ENCODE measurements around the gene OR2K2. TPM values are rescaled to one million over a fixed set of nuclear protein-coding genes. Genes with fewer than 3 reads are reported as not detected.
"Not testable (repeated sequence)": the region's sequence is repeated elsewhere in the genome, so short reads cannot be mapped to it uniquely, and the experiment has no call there.

OR2K2 gene
- total and polyA plus RNA-seq, 4 donors: 0.15 TPM; not detected in 3

DNA sequence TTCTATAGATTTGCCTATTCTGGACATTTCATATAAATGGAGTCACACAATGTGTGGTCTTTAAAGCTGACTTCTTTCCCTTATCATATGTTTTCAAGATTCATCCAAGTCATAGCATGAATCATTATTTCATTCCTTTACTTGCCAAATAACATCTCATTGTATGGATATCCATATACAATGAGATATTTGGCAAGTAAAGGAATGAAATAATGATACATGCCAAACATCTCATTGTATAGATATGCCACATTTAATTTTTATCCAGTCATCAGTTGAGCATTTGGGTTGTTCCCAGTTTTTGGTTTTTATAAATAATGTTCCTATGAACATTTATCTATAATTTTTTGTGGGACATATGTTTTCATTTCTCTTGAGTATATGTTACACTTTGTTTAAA is 20.5 kb upstream of the OR2K2 start:
- H3K9me3 ChIP-seq (ENCODE audit: control insufficient read depth, insufficient read depth, low read length): no peaks in the 10 kb centered on the region
- no peaks in the 10 kb centered on the region for H3K36me3 ChIP-seq (ENCODE audit: control insufficient read depth, insufficient read depth, low read length)
- H3K4me3 ChIP-seq (ENCODE audit: low read depth, low read length): no peak overlapping the region
- no peak overlapping the region for H3K27ac ChIP-seq (ENCODE audit: low read depth, low read length)
- H3K27me3 ChIP-seq (ENCODE audit: control insufficient read depth, insufficient read depth, low read length): no peaks in the 10 kb centered on the region
- DNase-seq (ENCODE audit: low read depth in 4 of 6, low spot score in 6 of 6): no peak
- no peaks in the 10 kb centered on the region for H3K4me1 ChIP-seq (ENCODE audit: control insufficient read depth, insufficient read depth, low read length)

DNA sequence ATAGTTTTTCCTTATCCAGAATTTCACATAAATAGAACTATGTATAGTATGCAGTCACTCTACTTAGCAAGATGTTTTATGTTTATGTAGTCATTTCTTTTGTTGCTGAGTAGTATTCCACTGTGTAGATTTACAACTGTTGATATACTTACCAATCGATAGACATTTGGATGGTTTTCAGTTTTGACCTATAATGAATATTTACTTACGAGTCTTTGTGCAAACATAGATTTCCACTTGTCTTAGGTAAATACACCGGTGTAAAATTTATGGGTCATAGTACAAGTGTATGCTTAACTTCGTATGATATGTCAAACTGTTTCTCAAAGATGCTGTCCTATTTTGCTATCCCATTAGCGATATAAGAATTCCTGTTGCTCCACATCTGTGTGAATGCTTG is 19.7 kb upstream of the OR2K2 start:
- Histone ChIP-seq H3K4me1 (ENCODE audit: control insufficient read depth, insufficient read depth, low read length) (no peaks in the 10 kb centered on the region), H3K36me3 (ENCODE audit: control insufficient read depth, insufficient read depth, low read length) (no peaks in the 10 kb centered on the region), H3K27ac (ENCODE audit: low read depth, low read length) (no peak overlapping the region), H3K4me3 (ENCODE audit: low read depth, low read length) (no peak overlapping the region), H3K27me3 (ENCODE audit: control insufficient read depth, insufficient read depth, low read length) (no peaks in the 10 kb centered on the region), H3K9me3 (ENCODE audit: control insufficient read depth, insufficient read depth, low read length) (no peaks in the 10 kb centered on the region)
- DNase-seq (ENCODE audit: low read depth in 4 of 6, low spot score in 6 of 6): no peak
- no CpG with 5 or more reads among the region's 5 CpGs for WGBS (ENCODE audit: insufficient coverage)

DNA sequence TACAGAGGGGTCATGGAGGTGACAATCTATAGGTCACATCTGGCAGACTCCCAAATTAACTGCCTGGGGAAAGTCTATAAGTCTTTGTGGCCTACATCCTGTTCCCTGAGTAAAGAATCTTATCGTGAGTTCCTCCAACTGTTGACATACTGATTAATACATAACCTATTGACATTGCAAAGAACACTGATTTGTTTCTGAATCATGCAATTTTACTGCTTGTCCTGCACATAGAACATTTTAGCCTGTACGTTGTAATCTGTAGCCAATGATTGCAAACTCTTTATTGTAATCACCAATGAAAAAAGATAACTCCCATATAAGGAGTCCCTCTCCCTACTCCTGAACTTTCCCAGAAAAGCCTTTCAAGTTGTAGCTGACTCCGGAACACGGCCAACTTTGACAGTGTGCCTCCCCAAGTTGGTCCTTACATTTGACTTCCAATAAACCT is 18.8 kb upstream of the OR2K2 start:
- Histone ChIP-seq H3K9me3 (ENCODE audit: control insufficient read depth, insufficient read depth, low read length) (no peaks in the 10 kb centered on the region), H3K36me3 (ENCODE audit: control insufficient read depth, insufficient read depth, low read length) (no peaks in the 10 kb centered on the region), H3K27me3 (ENCODE audit: control insufficient read depth, insufficient read depth, low read length) (no peaks in the 10 kb centered on the region), H3K4me3 (ENCODE audit: low read depth, low read length) (no peak overlapping the region), H3K4me1 (ENCODE audit: control insufficient read depth, insufficient read depth, low read length) (no peaks in the 10 kb centered on the region), H3K27ac (ENCODE audit: low read depth, low read length) (no peak overlapping the region)
- WGBS (ENCODE audit: insufficient coverage): 83% methylated on average over 4 of the region's 4 CpGs
- no peak for DNase-seq (ENCODE audit: low read depth in 4 of 6, low spot score in 6 of 6)

DNA sequence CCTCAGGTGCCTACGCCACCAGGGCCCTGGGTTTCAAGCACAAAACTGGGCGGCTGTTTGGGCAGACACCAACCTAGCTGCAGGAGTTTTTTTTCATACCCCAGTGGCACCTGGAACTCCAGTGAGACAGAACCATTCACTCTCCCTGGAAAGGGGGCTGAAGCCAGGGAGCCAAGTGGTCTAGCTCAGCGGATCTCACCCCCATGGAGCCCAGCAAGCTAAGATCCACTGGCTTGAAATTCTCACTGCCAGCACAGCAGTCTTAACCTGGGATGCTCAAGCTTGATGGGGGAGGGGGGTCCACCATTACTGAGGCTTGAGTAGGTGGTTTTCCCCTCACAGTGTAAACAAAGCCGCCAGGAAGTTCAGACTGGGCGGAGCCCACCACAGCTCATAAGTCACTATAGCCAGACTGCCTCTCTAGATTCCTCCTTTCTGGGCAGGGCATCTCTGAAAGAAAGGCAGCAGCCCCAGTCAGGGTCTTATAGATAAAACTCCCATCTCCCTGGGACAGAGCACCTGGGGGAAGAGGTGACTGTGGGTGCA is 4.4 kb upstream of the OR2K2 start:
- H3K4me3 ChIP-seq (ENCODE audit: low read depth, low read length); H3K27me3 ChIP-seq (ENCODE audit: control insufficient read depth, insufficient read depth, low read length); H3K9me3 ChIP-seq (ENCODE audit: control insufficient read depth, insufficient read depth, low read length); DNase-seq (ENCODE audit: low read depth in 4 of 6, low spot score in 6 of 6); H3K36me3 ChIP-seq (ENCODE audit: control insufficient read depth, insufficient read depth, low read length); H3K4me1 ChIP-seq (ENCODE audit: control insufficient read depth, insufficient read depth, low read length); H3K27ac ChIP-seq (ENCODE audit: low read depth, low read length): not testable (repeated sequence)
- 100% methylated on average over 2 of the region's 5 CpGs for WGBS (ENCODE audit: insufficient coverage)

DNA sequence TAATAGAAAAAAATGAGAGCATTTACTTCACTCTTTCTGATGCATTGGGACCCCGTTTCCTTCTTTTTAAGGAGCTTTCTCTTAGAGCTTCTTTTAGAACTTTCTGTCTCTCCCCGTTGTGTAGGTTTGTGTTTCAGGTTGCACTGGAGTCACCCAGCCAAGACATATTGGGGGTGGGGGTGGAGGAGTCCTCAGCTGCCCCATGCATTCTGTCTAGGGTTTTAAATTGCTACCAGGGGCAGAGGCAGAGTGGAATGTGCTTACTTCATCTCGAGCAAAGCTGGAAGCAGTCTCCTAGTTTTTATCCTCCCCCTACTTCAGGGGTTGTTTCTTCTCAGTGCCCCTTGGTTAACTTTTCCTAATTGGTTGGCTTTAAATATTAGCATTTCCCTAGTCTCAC is 9.4 kb downstream of the OR2K2 start:
- Histone ChIP-seq H3K27me3 (ENCODE audit: control insufficient read depth, insufficient read depth, low read length) (no peaks in the 10 kb centered on the region), H3K36me3 (ENCODE audit: control insufficient read depth, insufficient read depth, low read length) (no peaks in the 10 kb centered on the region), H3K27ac (ENCODE audit: low read depth, low read length) (no peak overlapping the region), H3K9me3 (ENCODE audit: control insufficient read depth, insufficient read depth, low read length) (peaks cover 1% of the 10 kb centered on the region), H3K4me3 (ENCODE audit: low read depth, low read length) (no peak overlapping the region), H3K4me1 (ENCODE audit: control insufficient read depth, insufficient read depth, low read length) (no peaks in the 10 kb centered on the region)
- no CpG with 5 or more reads among the region's 3 CpGs for WGBS (ENCODE audit: insufficient coverage)
- DNase-seq (ENCODE audit: low read depth in 4 of 6, low spot score in 6 of 6): no peak

DNA sequence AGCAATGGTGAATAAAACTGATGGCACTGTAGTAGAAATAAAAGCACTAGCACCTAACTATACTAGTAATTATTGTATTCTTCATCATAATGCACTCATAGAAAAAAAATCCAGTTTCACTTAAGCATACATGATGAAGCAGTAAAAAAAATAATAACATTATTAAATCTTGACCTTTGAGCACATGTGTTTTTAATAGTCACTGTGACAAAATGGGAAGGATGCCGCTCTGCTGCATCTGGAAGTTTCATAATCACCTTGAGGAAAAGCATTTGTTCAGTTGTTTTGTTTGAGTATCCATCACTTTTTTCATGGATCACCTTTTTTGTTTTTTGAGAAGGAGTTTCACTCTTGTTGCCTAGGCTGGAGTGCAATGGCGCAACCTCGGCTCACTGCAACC is 13.2 kb downstream of the OR2K2 start:
- no peak for DNase-seq (ENCODE audit: low read depth in 4 of 6, low spot score in 6 of 6)
- WGBS (ENCODE audit: insufficient coverage): 95% methylated on average over 3 of the region's 3 CpGs
- no peak overlapping the region for H3K4me3 ChIP-seq (ENCODE audit: low read depth, low read length)

DNA sequence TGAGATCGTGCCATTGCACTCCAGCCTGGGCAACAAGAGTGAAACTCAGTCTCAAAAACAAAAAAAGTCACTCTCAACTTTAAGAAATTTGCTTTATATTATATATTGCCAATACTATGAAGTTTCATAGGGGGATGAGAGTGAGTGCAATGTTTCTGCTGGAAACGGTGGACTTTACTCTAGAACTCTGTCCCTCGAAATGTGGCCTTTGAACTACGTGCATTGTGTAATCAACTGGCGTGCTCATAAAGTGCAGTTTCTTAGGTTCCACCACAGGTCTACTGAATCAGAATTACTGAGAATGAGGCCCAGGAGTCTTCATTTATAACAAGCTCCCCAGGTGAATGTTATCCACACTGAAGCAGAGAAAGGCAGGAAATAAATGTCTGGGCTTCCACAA is 24.1 kb downstream of the OR2K2 start:
- Histone ChIP-seq H3K27ac (ENCODE audit: low read depth, low read length) (no peak overlapping the region), H3K4me3 (ENCODE audit: low read depth, low read length) (no peak overlapping the region), H3K9me3 (ENCODE audit: control insufficient read depth, insufficient read depth, low read length) (no peaks in the 10 kb centered on the region), H3K4me1 (ENCODE audit: control insufficient read depth, insufficient read depth, low read length) (no peaks in the 10 kb centered on the region), H3K36me3 (ENCODE audit: control insufficient read depth, insufficient read depth, low read length) (no peaks in the 10 kb centered on the region), H3K27me3 (ENCODE audit: control insufficient read depth, insufficient read depth, low read length) (no peaks in the 10 kb centered on the region)
- 91% methylated on average over 4 of the region's 5 CpGs for WGBS (ENCODE audit: insufficient coverage)
- DNase-seq (ENCODE audit: low read depth in 4 of 6, low spot score in 6 of 6): peak in 1 of 6 donors; percentile 11

More for the DNA sequence above, 13.2 kb downstream of the OR2K2 start:
- H3K4me1 ChIP-seq (ENCODE audit: control insufficient read depth, insufficient read depth, low read length): no peaks in the 10 kb centered on the region
- no peaks in the 10 kb centered on the region for H3K36me3 ChIP-seq (ENCODE audit: control insufficient read depth, insufficient read depth, low read length)
- no peak overlapping the region for H3K27ac ChIP-seq (ENCODE audit: low read depth, low read length)
- peaks cover 1% of the 10 kb centered on the region for H3K9me3 ChIP-seq (ENCODE audit: control insufficient read depth, insufficient read depth, low read length)
- H3K27me3 ChIP-seq (ENCODE audit: control insufficient read depth, insufficient read depth, low read length): no peaks in the 10 kb centered on the region

DNA sequence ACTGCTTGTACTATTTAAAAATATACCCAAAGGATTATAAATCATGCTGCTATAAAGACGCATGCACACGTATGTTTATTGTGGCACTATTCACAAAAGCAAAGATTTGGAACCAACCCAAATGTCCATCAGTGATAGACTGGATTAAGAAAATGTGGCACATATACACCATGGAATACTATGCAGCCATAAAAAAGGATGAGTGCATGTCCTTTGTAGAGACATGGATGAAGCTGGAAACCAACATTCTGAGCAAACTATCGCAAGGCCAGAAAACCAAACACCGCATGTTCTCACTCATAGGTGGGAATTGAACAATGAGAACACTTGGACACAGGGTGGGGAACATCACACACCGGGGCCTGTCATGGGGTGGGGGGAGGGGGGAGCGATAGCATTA is 26.0 kb downstream of the OR2K2 start:
- not testable (repeated sequence) for H3K27me3 ChIP-seq (ENCODE audit: control insufficient read depth, insufficient read depth, low read length); H3K9me3 ChIP-seq (ENCODE audit: control insufficient read depth, insufficient read depth, low read length); H3K27ac ChIP-seq (ENCODE audit: low read depth, low read length); H3K4me1 ChIP-seq (ENCODE audit: control insufficient read depth, insufficient read depth, low read length); H3K36me3 ChIP-seq (ENCODE audit: control insufficient read depth, insufficient read depth, low read length); H3K4me3 ChIP-seq (ENCODE audit: low read depth, low read length); DNase-seq (ENCODE audit: low read depth in 4 of 6, low spot score in 6 of 6)
- WGBS (ENCODE audit: insufficient coverage): no CpG with 5 or more reads among the region's 6 CpGs

DNA sequence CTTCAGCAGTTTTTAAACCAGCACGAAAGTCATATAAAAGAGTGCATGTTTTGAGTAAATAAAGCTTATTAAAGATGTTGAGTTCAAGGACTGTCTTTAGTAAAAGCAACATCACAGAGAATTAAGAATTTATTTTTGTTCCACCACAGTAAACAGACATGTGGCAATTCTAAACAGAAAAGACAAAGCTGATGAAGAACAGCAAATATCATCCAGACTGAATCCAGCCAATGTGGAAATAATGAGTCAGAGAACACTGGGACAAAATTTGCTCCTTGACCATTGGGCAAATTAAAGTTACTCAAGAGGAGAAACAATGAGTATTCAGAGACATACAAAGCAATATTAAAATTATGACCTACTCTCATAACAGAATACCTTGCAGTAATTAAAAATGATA is 28.8 kb downstream of the OR2K2 start:
- DNase-seq (ENCODE audit: low read depth in 4 of 6, low spot score in 6 of 6): no peak
- Histone ChIP-seq H3K27me3 (ENCODE audit: control insufficient read depth, insufficient read depth, low read length) (no peaks in the 10 kb centered on the region), H3K27ac (ENCODE audit: low read depth, low read length) (no peak overlapping the region), H3K4me1 (ENCODE audit: control insufficient read depth, insufficient read depth, low read length) (peaks cover 3% of the 10 kb centered on the region), H3K36me3 (ENCODE audit: control insufficient read depth, insufficient read depth, low read length) (no peaks in the 10 kb centered on the region), H3K4me3 (ENCODE audit: low read depth, low read length) (no peak overlapping the region), H3K9me3 (ENCODE audit: control insufficient read depth, insufficient read depth, low read length) (peaks cover 3% of the 10 kb centered on the region)
- WGBS (ENCODE audit: insufficient coverage): no CpG with 5 or more reads among the region's 1 CpG

DNA sequence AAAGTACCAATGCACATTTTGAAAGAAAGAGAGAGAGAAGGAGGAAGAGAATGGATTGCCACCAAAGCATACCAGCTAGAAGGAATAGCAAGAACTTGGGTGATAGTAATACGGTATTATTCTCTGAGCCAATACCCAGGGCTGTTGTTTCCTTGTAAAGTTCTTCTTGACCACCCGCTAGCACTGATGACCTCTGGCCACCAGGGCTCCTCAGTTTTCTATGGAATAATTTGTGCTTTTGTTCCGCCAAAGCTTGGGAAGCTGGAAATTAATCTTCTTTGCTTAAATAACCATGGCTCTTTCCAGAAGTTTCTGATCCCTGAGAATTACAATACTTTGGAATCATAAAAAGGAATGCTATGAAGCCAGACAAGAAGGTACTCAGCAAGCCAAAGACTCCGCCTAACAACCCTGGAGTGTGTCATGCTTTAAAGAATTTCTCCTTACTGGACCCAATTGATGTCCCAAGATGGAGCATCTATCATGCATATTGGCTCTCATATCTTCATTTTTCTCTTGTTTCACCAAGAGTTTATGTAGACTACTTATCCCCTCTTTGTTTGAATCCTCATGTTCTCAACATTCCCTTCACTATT is 29.8 kb downstream of the OR2K2 start:
- Histone ChIP-seq H3K4me3 (ENCODE audit: low read depth, low read length) (no peak overlapping the region), H3K9me3 (ENCODE audit: control insufficient read depth, insufficient read depth, low read length) (peaks cover 3% of the 10 kb centered on the region), H3K27ac (ENCODE audit: low read depth, low read length) (no peak overlapping the region), H3K4me1 (ENCODE audit: control insufficient read depth, insufficient read depth, low read length) (peaks cover 3% of the 10 kb centered on the region), H3K36me3 (ENCODE audit: control insufficient read depth, insufficient read depth, low read length) (no peaks in the 10 kb centered on the region), H3K27me3 (ENCODE audit: control insufficient read depth, insufficient read depth, low read length) (no peaks in the 10 kb centered on the region)
- WGBS (ENCODE audit: insufficient coverage): 60% methylated on average over 1 of the region's 4 CpGs
- DNase-seq (ENCODE audit: low read depth in 4 of 6, low spot score in 6 of 6): no peak
